H1 (cell line): ENCODE data around the gene PBX1. TPM values are rescaled to one million over a fixed set of nuclear protein-coding genes. Genes with fewer than 3 reads are reported as not detected.

ENCODE experiments used
- ATF3 ChIP-seq: IDR thresholded peaks from 2 replicates; pipeline ENCODE4 v1.6.1; 2011; ENCODE audit warnings: low read depth, mild to moderate bottlenecking, low read length; ENCODE audit not compliant: insufficient read depth
- BCL11A ChIP-seq, 2 experiments: IDR thresholded peaks; one replicate each; pipeline ENCODE4 v1.6.1; 2011; ENCODE audit warnings: low read depth in 2 of 2, low read length in 2 of 2, mild to moderate bottlenecking in 2 of 2
- BRCA1 ChIP-seq: IDR thresholded peaks from 2 replicates; pipeline ENCODE4 v1.6.1; 2012; ENCODE audit warnings: low read depth, low read length, improper control_type of control experiment
- CBX5 ChIP-seq: fragments of 300-800, 300-1000 bp; sonication (generic); IDR thresholded peaks from 2 replicates; pipeline ENCODE4 v1.7.1; 2016; ENCODE audit warnings: antibody characterized with exemption, low read length, low read depth
- POLR2AphosphoS5 ChIP-seq: IDR thresholded peaks from 2 replicates; pipeline ENCODE4 v1.6.1; 2011; ENCODE audit warnings: low read depth, low read length
- RNF2 ChIP-seq: fragments of 200-900, 300-1000 bp; sonication (generic); IDR thresholded peaks from 2 replicates; pipeline ENCODE4 v1.7.1; 2016; ENCODE audit warnings: borderline replicate concordance, low read depth, mild to moderate bottlenecking, antibody characterized with exemption, low read length; ENCODE audit not compliant: poor library complexity, severe bottlenecking; ENCODE audit errors: missing control alignments
- polyA plus RNA-seq, 7 experiments: library from polyadenylated mRNA; depleted of rRNA in 3 of 7; stranded (reverse) in 5 of 7; unstranded in 2 of 7; fragments of >200 nt in 5 of 7; fragments of 200-250 nt in 2 of 7; gene quantifications; 1 replicate in 5 of 7; 2 replicates in 1 of 7; 4 replicates in 1 of 7; pipeline versions ENCODE4 v1.2.1 to v1.2.3, GENCODE V29; 2011 to 2013; ENCODE audit warnings: missing spikeins in 2 of 7, mixed read lengths in 2 of 7
- total RNA-seq: library from RNA; stranded (reverse); fragmentation: NEBNext Ultra II Directional; extraction: Animal tissue kit (Norgen Biotek cat#: 25700); gene quantifications from 2 replicates; pipeline ENCODE4 v1.2.1, GENCODE V29; 2021

Gene PBX1
- total and polyA plus RNA-seq, 2 of the 8 experiments (the other 6 are each of a cell fraction or from before 2014, with no cell fraction given), result 87.4 to 124 TPM

GRCh38 chr1:164805399-164805798 is 246.4 kb downstream of the PBX1 start (continued):
- TF ChIP-seq RNF2, result no peak
- no peak for TF ChIP-seq ATF3
- no peak for TF ChIP-seq BCL11A (IDR thresholded peaks at IDR 0.05; ENCODE audit: low read depth in 2 of 2, low read length in 2 of 2)
- TF ChIP-seq BRCA1, result no peak
- no peak for TF ChIP-seq POLR2AphosphoS5
- no peak for TF ChIP-seq CBX5
